ENCODE results near the gene RGS21.

The RGS21 gene

DNA sequence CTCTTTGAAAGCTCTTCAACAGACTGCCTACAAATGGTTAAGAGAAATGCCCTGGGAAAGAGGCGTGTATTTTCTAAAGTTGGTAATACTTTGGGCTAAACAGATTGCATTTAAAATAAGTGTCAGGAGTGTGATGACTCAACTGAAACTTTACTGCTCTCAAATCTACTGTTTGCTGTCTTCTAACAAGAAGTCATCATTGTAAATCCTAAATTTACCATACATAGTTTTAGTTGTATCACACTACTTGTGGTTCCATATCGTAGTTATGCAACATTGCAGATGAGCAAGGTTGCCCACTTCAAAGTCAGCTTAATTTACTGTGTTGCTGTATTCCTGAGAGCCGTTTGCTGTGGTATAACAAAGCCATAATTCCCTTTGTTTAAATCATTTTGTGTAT lies 59.6 kb downstream of the RGS21 start:
- no peak for DNase-seq (ENCODE audit: low read depth)
- H3K4me3 ChIP-seq (ENCODE audit: low read length): no peak overlapping the region
- TF ChIP-seq, protein P1, sequence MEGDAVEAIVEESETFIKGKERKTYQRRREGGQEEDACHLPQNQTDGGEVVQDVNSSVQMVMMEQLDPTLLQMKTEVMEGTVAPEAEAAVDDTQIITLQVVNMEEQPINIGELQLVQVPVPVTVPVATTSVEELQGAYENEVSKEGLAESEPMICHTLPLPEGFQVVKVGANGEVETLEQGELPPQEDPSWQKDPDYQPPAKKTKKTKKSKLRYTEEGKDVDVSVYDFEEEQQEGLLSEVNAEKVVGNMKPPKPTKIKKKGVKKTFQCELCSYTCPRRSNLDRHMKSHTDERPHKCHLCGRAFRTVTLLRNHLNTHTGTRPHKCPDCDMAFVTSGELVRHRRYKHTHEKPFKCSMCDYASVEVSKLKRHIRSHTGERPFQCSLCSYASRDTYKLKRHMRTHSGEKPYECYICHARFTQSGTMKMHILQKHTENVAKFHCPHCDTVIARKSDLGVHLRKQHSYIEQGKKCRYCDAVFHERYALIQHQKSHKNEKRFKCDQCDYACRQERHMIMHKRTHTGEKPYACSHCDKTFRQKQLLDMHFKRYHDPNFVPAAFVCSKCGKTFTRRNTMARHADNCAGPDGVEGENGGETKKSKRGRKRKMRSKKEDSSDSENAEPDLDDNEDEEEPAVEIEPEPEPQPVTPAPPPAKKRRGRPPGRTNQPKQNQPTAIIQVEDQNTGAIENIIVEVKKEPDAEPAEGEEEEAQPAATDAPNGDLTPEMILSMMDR (conservative IDR thresholded peaks at IDR 0.05; ENCODE audit: low read depth, low read length): no peak

- H3K4me3 ChIP-seq (ENCODE audit: low read length): no peak overlapping the region
- no peak for DNase-seq (ENCODE audit: low read depth)
- TF ChIP-seq, protein P1 (conservative IDR thresholded peaks at IDR 0.05; ENCODE audit: low read depth, low read length): no peak
Measured at GRCh38 chr1:192378276-192378675, 61.5 kb downstream of the RGS21 start.

- no peak overlapping the region for H3K4me3 ChIP-seq (ENCODE audit: low read length)
- TF ChIP-seq, protein P1 (conservative IDR thresholded peaks at IDR 0.05; ENCODE audit: low read depth, low read length): no peak
- no peak for DNase-seq (ENCODE audit: low read depth)
Measured at GRCh38 chr1:192378878-192379277, 62.1 kb downstream of the RGS21 start.

DNA sequence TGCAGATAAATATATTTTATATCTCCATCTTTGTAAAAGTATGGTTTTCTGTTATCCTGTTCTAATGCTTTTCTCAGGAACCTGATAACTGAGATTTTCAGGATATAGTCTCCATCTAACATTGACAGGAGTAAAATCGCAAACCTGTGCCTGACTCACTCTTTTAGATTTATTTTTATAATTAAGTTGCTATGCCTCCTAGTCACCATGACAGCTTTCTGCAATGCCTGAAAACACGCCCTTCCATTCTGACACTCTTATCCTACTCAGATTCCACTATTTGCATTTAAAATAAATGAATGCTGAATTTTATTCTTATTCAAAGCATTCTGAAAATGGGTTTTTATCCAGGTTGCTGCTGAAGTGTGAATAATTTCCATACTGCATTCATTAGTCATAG lies 62.8 kb downstream of the RGS21 start:
- TF ChIP-seq, protein P1 (conservative IDR thresholded peaks at IDR 0.05; ENCODE audit: low read depth, low read length): no peak
- no peak overlapping the region for H3K4me3 ChIP-seq (ENCODE audit: low read length)
- DNase-seq (ENCODE audit: low read depth): no peak

DNA sequence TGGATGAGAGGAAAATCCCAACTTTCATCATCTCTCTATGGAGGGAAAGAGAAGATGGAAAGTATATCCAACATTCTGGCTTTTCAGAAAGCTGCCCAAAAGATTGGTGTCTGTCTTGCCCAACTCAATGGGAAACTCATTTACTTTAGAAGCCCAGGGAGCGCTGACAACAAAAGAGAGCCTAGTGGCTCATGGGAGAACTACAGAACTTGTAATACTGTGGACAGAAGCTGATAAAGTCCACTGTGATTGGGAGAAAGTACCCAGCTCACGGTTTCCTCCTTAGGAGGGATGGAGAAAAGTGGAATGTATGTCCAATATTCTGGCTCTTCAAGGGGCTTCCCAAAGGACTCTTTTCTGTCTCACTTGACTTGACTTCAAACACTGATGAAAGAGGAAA lies 66.0 kb downstream of the RGS21 start:
- TF ChIP-seq, protein P1 (conservative IDR thresholded peaks at IDR 0.05; ENCODE audit: low read depth, low read length): no peak
- no peak overlapping the region for H3K4me3 ChIP-seq (ENCODE audit: low read length)
- no peak for DNase-seq (ENCODE audit: low read depth)

GRCh38 chr1:192386051-192386650 lies 69.4 kb downstream of the RGS21 start:
- no peak overlapping the region for H3K4me3 ChIP-seq (ENCODE audit: low read length)
- DNase-seq (ENCODE audit: low read depth): no peak
- TF ChIP-seq, protein P1 (conservative IDR thresholded peaks at IDR 0.05; ENCODE audit: low read depth, low read length): no peak

DNA sequence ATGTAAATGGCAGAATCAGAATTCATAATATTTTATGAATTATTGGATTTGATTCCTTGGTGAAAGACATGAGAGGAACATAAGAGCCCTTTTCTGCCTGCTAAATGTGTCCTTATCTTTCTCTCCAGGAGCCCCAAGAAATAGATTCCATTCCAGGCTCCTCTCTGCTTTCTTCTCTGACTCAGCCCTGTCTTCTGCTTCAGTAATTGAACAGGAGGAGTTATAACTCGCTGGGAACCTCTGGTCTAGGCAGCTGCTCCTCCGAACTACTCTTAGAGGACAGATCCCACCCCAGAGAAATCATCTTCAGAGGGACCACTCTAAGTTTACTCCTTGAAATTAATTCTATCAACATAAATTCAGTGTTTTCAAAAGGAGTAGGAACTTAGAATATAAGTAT lies 78.4 kb downstream of the RGS21 start:
- no peak overlapping the region for H3K4me3 ChIP-seq (ENCODE audit: low read length)
- DNase-seq (ENCODE audit: low read depth): no peak
- TF ChIP-seq, protein P1 (conservative IDR thresholded peaks at IDR 0.05; ENCODE audit: low read depth, low read length): no peak

Data from retinal pigment epithelial cell (primary cell).